HepG2 (cell line): ENCODE data around the gene MMP28. TPM values are rescaled to one million over a fixed set of nuclear protein-coding genes. Genes with fewer than 3 reads are reported as not detected.

Experiments
- ATAC-seq: fragments of 200-7000 bp; cut with Tn5 transposase; 3 replicates; pipeline ENCODE4 v1.9.1; 2020; ENCODE audit warnings: mild to moderate bottlenecking, moderate library complexity
- BruUV-seq: library from RNA; stranded (reverse); fragments of 400-500 nt; replicated peaks from 2 replicates; lab custom pipeline; 2021; lab: Mats Ljungman, UMichigan
- CTCF ChIA-PET: fragments of 300-600 bp; formaldehyde crosslinking; extraction: SDS; loops from one replicate; lab custom pipeline; 2021; ENCODE audit warnings: low total read pairs, inconsistent platforms, low intra/inter-chr PET ratio; lab: Yijun Ruan, JAX
- POLR2A ChIA-PET: fragments of 350-600 bp; sonication (Branson Sonifier 250); formaldehyde crosslinking; loops from one replicate; lab custom pipeline; 2020; ENCODE audit warnings: antibody characterized with exemption, inconsistent platforms; lab: Yijun Ruan, JAX
- DNase-seq: peaks from one replicate; pipeline ENCODE4 v3.0.0-alpha.2; 2015; ENCODE audit warnings: low spot score
- FAIRE-seq: peaks from 3 replicates; lab custom pipeline; 2011; peaks lifted over from hg19 to GRCh38; lab: Jason Lieb, UNC
- H2AFZ ChIP-seq: one replicate; pipeline ENCODE4 v1.6.1; 2011; ENCODE audit warnings: low read length, inconsistent platforms
- H3K27ac ChIP-seq: fragments of 300-600 bp; 3 replicates; pipeline ENCODE4 v1.8.0; 2011; ENCODE audit warnings: mixed run types, mild to moderate bottlenecking, mixed read lengths, low read length, inconsistent platforms; ENCODE audit not compliant: insufficient read depth; ENCODE audit errors: extremely low read length
- H3K27me3 ChIP-seq, 2 experiments: fragments of 200-600 bp in 1 of 2; 2 replicates in 1 of 2; 3 replicates in 1 of 2; pipeline versions ENCODE4 v1.6.0 to v1.8.0; 2011; ENCODE audit warnings: low read length in 2 of 2, mild to moderate bottlenecking in 2 of 2, moderate library complexity in 2 of 2, inconsistent platforms in 1 of 2; ENCODE audit not compliant: insufficient read depth in 2 of 2, control insufficient read depth in 1 of 2
- H3K36me3 ChIP-seq, 2 experiments: fragments of 200-600 bp in 1 of 2; replicated peaks in 1 of 2; 2 replicates in 1 of 2; 3 replicates in 1 of 2; pipeline versions ENCODE4 v1.5.1 to v1.8.0; 2011; ENCODE audit warnings: low read length in 2 of 2, inconsistent platforms in 1 of 2; ENCODE audit not compliant: insufficient read depth in 2 of 2, control insufficient read depth in 1 of 2
- H3K4me1 ChIP-seq: 2 replicates; pipeline ENCODE4 v1.5.1; 2012; ENCODE audit warnings: low read length, inconsistent platforms; ENCODE audit not compliant: insufficient read depth
- H3K4me2 ChIP-seq: 2 replicates; pipeline ENCODE4 v1.6.0; 2011; ENCODE audit warnings: low read depth, low read length, inconsistent platforms
- H3K4me3 ChIP-seq, 3 experiments: fragments of 200-600 bp in 1 of 3; sonication (generic), shearing (Covaris generic) in 1 of 3; replicated peaks in 1 of 3; 2 replicates each; pipeline ENCODE4 v1.5.1; 2011 to 2016; ENCODE audit warnings: low read length in 3 of 3, inconsistent platforms in 2 of 3, low read depth in 2 of 3, mild to moderate bottlenecking in 2 of 3, control low read depth in 1 of 3, mixed read lengths in 1 of 3; ENCODE audit not compliant: insufficient read depth in 1 of 3
- H3K79me2 ChIP-seq: one replicate; pipeline ENCODE4 v1.6.1; 2011; ENCODE audit warnings: low read length, inconsistent platforms; ENCODE audit not compliant: insufficient read depth
- H3K9ac ChIP-seq: 2 replicates; pipeline ENCODE4 v1.6.0; 2011; ENCODE audit warnings: mild to moderate bottlenecking, low read depth, low read length, inconsistent platforms; ENCODE audit not compliant: insufficient read depth
- H3K9me3 ChIP-seq: 2 replicates; pipeline ENCODE4 v1.5.1; 2012; ENCODE audit warnings: mild to moderate bottlenecking, low read length
- H4K20me1 ChIP-seq: 2 replicates; pipeline ENCODE4 v1.6.0; 2011; ENCODE audit warnings: inconsistent platforms, mild to moderate bottlenecking, low read length, moderate library complexity; ENCODE audit not compliant: insufficient read depth
- ARID4A ChIP-seq: sonication (generic); formaldehyde crosslinking; IDR thresholded peaks from 2 replicates; pipeline ENCODE4 v1.5.0; 2020; ENCODE audit warnings: mild to moderate bottlenecking, missing genetic modification reagents, borderline replicate concordance
- KDM3A ChIP-seq: IDR thresholded peaks from 2 replicates; pipeline ENCODE4 v1.6.1; 2018; ENCODE audit warnings: low read depth, missing compliant biosample characterization
- NCOA2 ChIP-seq: sonication (generic); formaldehyde crosslinking; IDR thresholded peaks from 2 replicates; pipeline ENCODE4 v1.8.0; 2022; ENCODE audit warnings: inconsistent platforms
- PCBP2 ChIP-seq: fragments of 200-400 bp; formaldehyde crosslinking; optimal IDR thresholded peaks from 2 replicates; pipeline ENCODE3; 2018; ENCODE audit warnings: low read length, low read depth; ENCODE audit not compliant: poor library complexity, severe bottlenecking
- PLSCR1 ChIP-seq: sonication (generic); formaldehyde crosslinking; IDR thresholded peaks from 2 replicates; pipeline ENCODE4 v1.5.0; 2020; ENCODE audit warnings: missing genetic modification reagents, mild to moderate bottlenecking, borderline replicate concordance
- POGZ ChIP-seq: sonication (generic); formaldehyde crosslinking; IDR thresholded peaks from 2 replicates; pipeline ENCODE4 v1.4.0; 2020; ENCODE audit warnings: mild to moderate bottlenecking, missing genetic modification reagents
- PTBP1 ChIP-seq: fragments of 200-400 bp; formaldehyde crosslinking; IDR thresholded peaks from 2 replicates; pipeline ENCODE4 v1.6.1; 2018; ENCODE audit warnings: low read length, low read depth; ENCODE audit not compliant: poor library complexity, severe bottlenecking
- RXRA ChIP-seq: sonication (generic); formaldehyde crosslinking; IDR thresholded peaks from 2 replicates; pipeline ENCODE4 v1.5.1; 2020; ENCODE audit warnings: missing genetic modification reagents
- SNRNP70 ChIP-seq: fragments of 200-400 bp; formaldehyde crosslinking; IDR thresholded peaks from 2 replicates; pipeline ENCODE4 v1.6.1; 2017; ENCODE audit warnings: mild to moderate bottlenecking, low read depth, low read length, moderate library complexity
- ZBTB4 ChIP-seq: sonication (generic); formaldehyde crosslinking; IDR thresholded peaks from 2 replicates; pipeline ENCODE4 v1.4.0; 2020; ENCODE audit warnings: missing genetic modification reagents, mild to moderate bottlenecking, borderline replicate concordance
- ZNF770 ChIP-seq: sonication (generic); formaldehyde crosslinking; IDR thresholded peaks from 2 replicates; pipeline ENCODE4 v1.5.0; 2020; ENCODE audit warnings: mild to moderate bottlenecking, missing genetic modification reagents
- in situ Hi-C: cut with HindIII; loops from 2 replicates; pipeline ENCODE4 v1.10.0; 2017; ENCODE audit warnings: low pct_unique_long_range_greater_than_20kb; ENCODE audit not compliant: extremely low pct_ligation_motif_present
- intact Hi-C: fragments of 100-400 bp; cut with micrococcal nuclease; formaldehyde crosslinking; loops from one replicate; pipeline ENCODE4 v1.10.0; 2022; ENCODE audit not compliant: unreplicated experiment
- polyA plus RNA-seq, 8 experiments: library from polyadenylated mRNA; depleted of rRNA in 3 of 8; stranded (reverse) in 7 of 8; unstranded in 1 of 8; fragments of >200 nt; fragmentation: Illumina TruSeq in 4 of 8; extraction: Trizol in 4 of 8; gene quantifications; 2 replicates each; pipeline versions ENCODE4 v1.2.1 to v1.2.3, GENCODE V29; 2011 to 2016; ENCODE audit warnings: low read depth in 4 of 8, missing spikeins in 1 of 8, mixed read lengths in 1 of 8; ENCODE audit not compliant: insufficient read depth in 1 of 8
- total RNA-seq, 5 experiments: library from RNA; depleted of rRNA; stranded (reverse); fragments of >200 nt; fragmentation: Illumina TruSeq; extraction: Trizol; gene quantifications; 2 replicates each; pipeline ENCODE4 v1.2.3, GENCODE V29; 2016; ENCODE audit warnings: low read depth in 1 of 5

MMP28 gene
- total and polyA plus RNA-seq, 2 of the 13 experiments (the other 11 are each of a cell fraction or from before 2014, with no cell fraction given), result not detected

- H3K27me3 ChIP-seq, result peaks cover 0 to 19% of the 10 kb centered on the region in 2 experiments; a peak in 2 of 5 replicates
- H3K4me2 ChIP-seq, result no peak overlapping the region
- no peaks in the 10 kb centered on the region for H3K79me2 ChIP-seq
- no peak overlapping the region for H2AFZ ChIP-seq
- H3K9me3 ChIP-seq, result no peaks in the 10 kb centered on the region
- ChIA-PET CTCF (no interaction called here), POLR2A (no interaction called here)
- peaks cover 12% of the 10 kb centered on the region for H3K4me1 ChIP-seq
- no peak overlapping the region for H3K9ac ChIP-seq
- no peaks in the 10 kb centered on the region for H4K20me1 ChIP-seq
- BruUV-seq, result no TSS peak
- H3K36me3 ChIP-seq, result no peaks in the 10 kb centered on the region
- ATAC-seq (no peak), FAIRE-seq (no peak), DNase-seq (no peak)
- intact Hi-C loops (no loop called here), in situ Hi-C loops (no loop called here)
- H3K4me3 ChIP-seq, result no peak overlapping the region
- no peak overlapping the region for H3K27ac ChIP-seq
- TF ChIP-seq PTBP1, result no peak
- TF ChIP-seq KDM3A (CRISPR knock-in tag), result no peak
- TF ChIP-seq RXRA (CRISPR knock-in tag), result no peak
- TF ChIP-seq PLSCR1 (CRISPR knock-in tag), result no peak
- no peak for TF ChIP-seq SNRNP70
- TF ChIP-seq ZNF770 (CRISPR knock-in tag), result no peak
- TF ChIP-seq POGZ (CRISPR knock-in tag), result no peak
- TF ChIP-seq ARID4A, result no peak
- no peak for TF ChIP-seq NCOA2
- no peak for TF ChIP-seq PCBP2
- no peak for TF ChIP-seq ZBTB4 (CRISPR knock-in tag)
These were observed 38.2 kb downstream of the MMP28 start for GRCh38 chr17:35757243-35757642.
